Fibroblast of skin of abdomen (primary cell): ENCODE data around the gene SLC39A7.
A peak's percentile ranks its signal among the peaks of the same experiment; 100 is the strongest.

Experiments used
- DNase-seq: peaks from one replicate; pipeline ENCODE4 v3.0.0-alpha.2; 2013

The SLC39A7 gene

GRCh38 chr6:33170176-33171015 is 30.3 kb upstream of the SLC39A7 start:
- no peak for DNase-seq

GRCh38 chr6:33171016-33171879 is 29.4 kb upstream of the SLC39A7 start:
- DNase-seq: no peak

- DNase-seq: no peak
Observed at GRCh38 chr6:33171880-33172687, 28.6 kb upstream of the SLC39A7 start.

- peak; percentile 44 for DNase-seq
Observed at GRCh38 chr6:33172688-33173534, 27.8 kb upstream of the SLC39A7 start.

GRCh38 chr6:33173535-33174180 is 27.0 kb upstream of the SLC39A7 start:
- no peak for DNase-seq

- no peak for DNase-seq
Observed at GRCh38 chr6:33174784-33175183, 25.9 kb upstream of the SLC39A7 start.

GRCh38 chr6:33175436-33176069 is 25.1 kb upstream of the SLC39A7 start:
- DNase-seq: no peak

GRCh38 chr6:33176906-33177305 is 23.8 kb upstream of the SLC39A7 start:
- no peak for DNase-seq

- no peak for DNase-seq
Observed at GRCh38 chr6:33177552-33178446, 22.9 kb upstream of the SLC39A7 start.

GRCh38 chr6:33178755-33179475 is 21.8 kb upstream of the SLC39A7 start:
- no peak for DNase-seq

- no peak for DNase-seq
Observed at GRCh38 chr6:33181141-33181540, 19.5 kb upstream of the SLC39A7 start.

- DNase-seq: no peak
Observed at GRCh38 chr6:33183071-33183683, 17.5 kb upstream of the SLC39A7 start.

- no peak for DNase-seq
Observed at GRCh38 chr6:33185190-33185589, 15.5 kb upstream of the SLC39A7 start.

- no peak for DNase-seq
Observed at GRCh38 chr6:33185654-33186187, 14.9 kb upstream of the SLC39A7 start.

GRCh38 chr6:33187809-33188208 is 12.9 kb upstream of the SLC39A7 start:
- DNase-seq: no peak

- DNase-seq: no peak
Observed at GRCh38 chr6:33189164-33189563, 11.5 kb upstream of the SLC39A7 start.

GRCh38 chr6:33189625-33190448 is 10.8 kb upstream of the SLC39A7 start:
- no peak for DNase-seq
